D721Med (cell line): ENCODE data around the gene FGGY.

Source experiments
- DNase-seq: peaks from one replicate; pipeline ENCODE4 v3.0.0; 2011; ENCODE audit warnings: low spot score; ENCODE audit not compliant: insufficient read length
- FAIRE-seq: peaks from 2 replicates; lab custom pipeline; 2011; peaks lifted over from hg19 to GRCh38; lab: Jason Lieb, UNC
- CTCF ChIP-seq: IDR thresholded peaks from 2 replicates; pipeline ENCODE4 v1.5.1; 2012; ENCODE audit warnings: mild to moderate bottlenecking, control low read depth; ENCODE audit not compliant: insufficient read depth; ENCODE audit errors: missing control alignments

Gene FGGY

GRCh38 chr1:59686574-59686973 lies 389.7 kb downstream of the FGGY start:
- DNase-seq (no peak), FAIRE-seq (no peak)
- no peak for TF ChIP-seq CTCF

GRCh38 chr1:59687081-59687480 lies 390.2 kb downstream of the FGGY start:
- FAIRE-seq (no peak), DNase-seq (no peak)
- TF ChIP-seq CTCF, result no peak

GRCh38 chr1:59688976-59689375 lies 392.1 kb downstream of the FGGY start:
- FAIRE-seq, result no peak
- DNase-seq, result no peak
- TF ChIP-seq CTCF, result no peak

- TF ChIP-seq CTCF, result no peak
- no peak for DNase-seq
- FAIRE-seq, result no peak
These were observed 392.8 kb downstream of the FGGY start for GRCh38 chr1:59689730-59690129.

- DNase-seq (no peak), FAIRE-seq (no peak)
- no peak for TF ChIP-seq CTCF
These were observed 393.5 kb downstream of the FGGY start for GRCh38 chr1:59690171-59690930.

GRCh38 chr1:59691261-59691660 lies 394.4 kb downstream of the FGGY start:
- no peak for DNase-seq
- TF ChIP-seq CTCF, result no peak
- FAIRE-seq, result no peak

GRCh38 chr1:59692591-59692990 lies 395.7 kb downstream of the FGGY start:
- no peak for FAIRE-seq
- no peak for TF ChIP-seq CTCF
- no peak for DNase-seq
